GM21576 (cell line): Measurements from ENCODE around the gene BTBD9.

Source experiments
- ATAC-seq: cut with Tn5 transposase; IDR thresholded peaks from one replicate; pipeline ENCODE4 v1.9.1; 2021; ENCODE audit warnings: mild to moderate bottlenecking, moderate library complexity; ENCODE audit not compliant: unreplicated experiment

BTBD9 gene

DNA sequence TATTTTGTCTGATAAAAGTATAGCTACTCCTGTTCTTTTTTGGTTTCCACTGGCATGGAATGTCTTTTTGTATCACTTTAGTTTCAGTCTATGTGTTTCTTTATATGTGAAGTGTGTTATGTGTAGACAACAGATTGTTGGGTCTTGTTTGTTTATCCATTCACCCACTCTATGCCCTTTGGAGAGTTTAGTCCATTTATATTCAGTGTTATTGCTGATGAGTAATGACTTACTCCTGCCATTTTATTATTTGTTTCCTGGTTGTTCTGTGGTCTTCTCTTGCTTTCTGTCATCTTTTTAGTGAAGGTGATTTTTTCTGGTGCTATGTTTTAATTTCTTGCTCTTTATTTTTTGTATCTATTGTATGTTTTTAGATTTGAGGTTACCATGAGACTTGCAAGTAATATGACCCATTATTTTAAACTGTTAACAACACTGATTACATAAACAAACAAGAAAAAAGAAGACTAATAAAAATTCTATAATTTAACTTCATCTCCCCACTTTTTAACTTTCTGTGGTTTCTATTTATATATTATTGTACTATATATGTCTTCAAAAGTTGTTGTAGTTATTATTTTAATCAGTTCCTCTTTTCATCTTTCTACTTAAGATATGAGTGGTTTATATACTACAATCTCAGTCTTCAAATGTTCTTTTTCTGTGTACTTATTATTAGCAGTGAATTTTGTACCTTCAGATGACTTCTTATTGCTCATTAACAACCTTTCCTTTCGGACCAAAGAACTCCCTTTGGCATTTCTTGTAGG is 323.4 kb downstream of the BTBD9 start:
- ATAC-seq, result peak; percentile 51

DNA sequence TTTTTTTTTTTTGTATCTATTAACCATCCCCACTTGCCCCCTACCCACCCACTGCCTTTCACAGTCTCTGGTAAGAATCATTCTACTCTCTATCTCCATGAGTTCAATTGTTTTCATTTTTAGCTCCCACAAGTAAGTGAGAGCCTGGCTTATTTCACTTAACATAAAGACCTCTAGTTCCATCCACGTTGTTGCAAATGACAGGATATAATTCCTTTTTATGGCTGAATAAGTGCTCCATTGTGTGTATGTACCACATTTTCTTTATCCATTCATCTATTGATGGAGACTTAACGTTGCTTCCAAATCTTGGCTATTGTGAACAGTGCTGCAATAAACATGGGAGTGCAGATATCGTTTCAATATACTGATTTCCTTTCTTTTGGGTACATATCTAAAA is 328.5 kb downstream of the BTBD9 start:
- ATAC-seq, result no peak

DNA sequence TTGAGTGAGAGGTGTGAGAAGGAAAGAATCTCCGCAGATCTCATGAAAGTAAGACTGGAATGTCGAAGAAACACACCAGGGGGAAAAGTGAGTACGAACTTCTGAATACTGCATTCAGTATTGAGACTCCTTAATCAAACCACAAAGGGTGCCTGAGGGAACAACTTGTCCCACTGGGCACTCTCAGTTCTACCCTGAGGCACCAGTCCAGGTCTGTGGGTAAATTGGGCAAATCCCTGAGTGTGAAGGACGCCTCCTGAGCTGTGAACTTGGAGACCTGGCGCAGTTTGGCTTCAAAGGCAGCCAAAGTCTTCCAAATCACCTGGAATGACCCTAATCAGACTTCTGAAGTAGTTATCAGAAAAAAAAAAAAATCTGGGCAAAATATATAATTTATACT is 329.7 kb downstream of the BTBD9 start:
- ATAC-seq, result no peak

DNA sequence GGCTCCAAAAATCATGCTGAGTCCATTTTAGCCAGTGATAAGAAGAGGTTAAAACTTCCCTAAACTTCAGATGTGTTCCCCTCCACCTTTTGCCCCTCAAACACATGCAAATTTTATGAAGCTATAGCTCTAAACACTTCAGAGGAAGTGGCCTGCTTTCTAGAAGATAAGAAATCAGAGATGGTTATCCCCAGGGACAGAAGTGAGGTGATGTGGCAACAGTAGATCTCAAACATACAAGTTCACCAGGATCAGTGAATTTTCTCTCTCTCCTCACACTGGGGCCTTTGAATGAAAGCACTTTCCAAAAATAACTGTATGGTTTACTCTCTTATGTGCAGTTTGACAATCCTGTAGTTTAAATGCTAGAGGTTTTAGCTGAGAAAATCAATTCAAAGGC is 332.0 kb downstream of the BTBD9 start:
- ATAC-seq, result peak; percentile 58

DNA sequence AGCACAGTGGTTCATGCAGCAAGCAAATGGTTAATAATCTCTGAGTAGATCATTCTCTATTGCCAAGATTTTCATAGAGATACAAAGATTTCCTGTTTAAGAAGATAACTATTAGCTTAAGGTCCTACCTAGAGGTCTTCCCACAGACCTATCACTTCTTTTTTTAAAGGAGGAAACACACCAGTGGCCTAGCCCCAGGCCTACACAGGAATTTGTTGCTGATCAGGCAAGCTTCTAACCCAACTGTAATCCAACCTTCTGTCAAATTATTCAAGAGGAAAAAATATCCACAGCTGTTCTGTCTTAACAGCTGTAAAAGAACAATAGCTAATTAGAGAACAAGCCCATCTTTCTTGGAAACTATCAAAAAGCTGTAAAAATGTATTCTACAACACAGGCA is 332.8 kb downstream of the BTBD9 start:
- peak; percentile 49 for ATAC-seq

DNA sequence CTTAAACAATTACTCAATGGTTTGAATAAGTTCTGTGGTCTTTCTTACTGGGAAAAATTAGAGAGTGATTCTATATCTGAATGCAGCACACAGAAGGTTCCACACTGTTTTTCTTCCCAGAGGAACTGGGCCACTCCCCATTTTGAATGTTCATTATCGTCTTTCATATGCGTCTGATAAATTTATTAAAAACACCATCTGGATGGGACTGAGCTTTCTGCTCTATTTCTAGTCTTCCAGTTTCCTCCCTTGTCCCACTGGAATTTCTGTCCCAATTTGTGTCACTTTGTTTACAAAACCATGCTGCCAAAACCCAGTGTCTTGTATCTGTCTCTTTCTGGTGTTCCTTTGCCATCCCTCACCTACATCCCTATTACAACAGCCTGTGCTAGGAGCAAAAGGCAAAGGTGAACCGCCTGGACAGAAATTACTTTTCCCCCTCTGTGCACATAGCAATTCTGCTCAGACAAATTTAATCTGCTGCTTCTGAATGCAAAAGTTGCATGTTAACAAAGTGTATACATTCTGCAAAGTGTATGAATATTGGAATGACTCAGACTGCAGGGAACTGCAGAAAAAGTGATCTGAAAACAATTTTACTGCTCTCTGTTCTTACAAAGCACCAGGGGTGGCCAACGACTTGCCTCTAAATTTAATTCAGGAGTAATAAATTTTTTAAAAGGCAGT is 333.6 kb downstream of the BTBD9 start:
- ATAC-seq, result peak; percentile 61

DNA sequence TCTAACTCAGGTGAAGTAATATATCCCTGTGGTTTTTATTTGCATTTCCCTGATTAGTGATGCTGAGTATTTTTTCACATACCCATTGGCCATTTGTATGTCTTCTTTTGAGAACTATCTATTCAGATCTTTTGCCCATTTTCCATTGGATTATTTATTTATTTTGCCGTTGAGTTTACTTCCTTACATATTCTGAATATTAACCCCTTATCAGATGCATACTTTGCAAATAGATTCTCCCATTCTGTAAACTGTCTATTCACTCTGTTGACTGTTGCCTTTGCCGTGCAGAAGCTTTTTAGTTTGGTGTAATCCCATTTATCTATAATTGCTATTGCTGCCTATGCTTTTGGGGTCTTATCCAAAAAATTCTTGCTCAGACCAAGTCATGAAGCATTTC is 336.9 kb downstream of the BTBD9 start:
- no peak for ATAC-seq

DNA sequence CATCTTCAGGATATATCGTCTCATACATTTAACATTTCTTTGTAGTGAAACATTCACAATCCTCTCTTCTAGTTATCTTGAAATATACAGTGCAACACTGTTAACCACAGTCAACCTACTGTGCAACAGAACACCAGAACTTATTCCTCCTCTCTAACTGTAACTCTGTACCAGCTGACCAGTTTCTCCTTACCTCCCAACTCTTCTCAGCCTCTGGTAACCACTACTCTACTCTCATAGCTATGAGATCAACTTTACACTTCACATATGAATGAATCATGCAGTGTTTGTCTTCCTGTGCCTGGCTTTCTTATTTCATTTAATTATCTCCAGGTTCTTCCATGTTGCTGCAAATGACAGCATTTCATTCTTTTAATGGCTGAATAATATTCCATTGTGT is 337.6 kb downstream of the BTBD9 start:
- no peak for ATAC-seq

DNA sequence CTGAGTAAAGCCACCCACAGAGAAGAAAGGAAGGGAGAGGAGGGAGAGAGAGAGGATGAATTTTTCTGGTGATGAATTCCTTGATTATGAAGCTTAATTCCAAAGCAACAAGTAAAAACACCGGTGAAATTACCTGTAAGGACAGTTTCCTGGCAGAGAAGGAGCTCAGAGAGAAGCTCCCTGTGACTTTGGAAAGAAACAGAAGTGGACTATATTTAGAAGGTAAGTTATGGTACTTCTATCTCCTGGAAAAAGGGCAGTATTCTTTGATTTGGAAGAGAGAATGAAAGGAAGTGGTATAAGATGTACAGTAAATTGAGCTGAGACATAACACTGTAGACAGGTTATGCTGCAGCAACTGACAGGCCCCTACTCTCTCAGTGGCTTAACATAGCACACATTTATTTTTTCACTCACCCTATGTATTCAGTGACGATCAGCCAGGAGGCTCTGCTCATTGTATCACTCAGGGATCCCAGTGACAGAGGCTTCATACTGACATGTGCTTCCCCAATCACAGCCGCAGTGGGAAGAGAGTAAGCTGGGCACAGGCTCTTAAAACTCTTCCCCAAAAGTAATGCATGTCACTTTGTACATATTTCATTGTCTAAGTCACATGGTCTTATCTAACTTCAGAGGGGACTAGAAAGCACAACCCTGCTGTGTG is 349.5 kb downstream of the BTBD9 start:
- ATAC-seq, result no peak

DNA sequence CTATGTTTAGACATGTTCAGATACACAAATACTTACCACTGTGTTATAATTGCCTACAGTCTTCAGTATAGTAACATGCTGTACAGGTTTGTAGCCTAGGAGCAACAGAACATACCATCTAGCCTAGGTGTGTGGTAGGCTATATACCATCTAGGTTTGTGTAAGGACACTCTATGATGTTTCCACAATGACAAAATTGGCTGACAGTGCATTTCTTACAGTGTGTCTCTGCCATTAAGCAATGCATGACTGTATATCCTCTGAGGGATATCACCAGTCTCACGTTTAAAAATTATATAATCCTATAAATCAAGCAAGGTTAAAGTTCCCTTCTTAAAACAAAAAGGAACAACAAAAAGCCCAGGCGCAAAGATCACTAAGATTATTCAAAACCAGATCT is 352.2 kb downstream of the BTBD9 start:
- no peak for ATAC-seq

DNA sequence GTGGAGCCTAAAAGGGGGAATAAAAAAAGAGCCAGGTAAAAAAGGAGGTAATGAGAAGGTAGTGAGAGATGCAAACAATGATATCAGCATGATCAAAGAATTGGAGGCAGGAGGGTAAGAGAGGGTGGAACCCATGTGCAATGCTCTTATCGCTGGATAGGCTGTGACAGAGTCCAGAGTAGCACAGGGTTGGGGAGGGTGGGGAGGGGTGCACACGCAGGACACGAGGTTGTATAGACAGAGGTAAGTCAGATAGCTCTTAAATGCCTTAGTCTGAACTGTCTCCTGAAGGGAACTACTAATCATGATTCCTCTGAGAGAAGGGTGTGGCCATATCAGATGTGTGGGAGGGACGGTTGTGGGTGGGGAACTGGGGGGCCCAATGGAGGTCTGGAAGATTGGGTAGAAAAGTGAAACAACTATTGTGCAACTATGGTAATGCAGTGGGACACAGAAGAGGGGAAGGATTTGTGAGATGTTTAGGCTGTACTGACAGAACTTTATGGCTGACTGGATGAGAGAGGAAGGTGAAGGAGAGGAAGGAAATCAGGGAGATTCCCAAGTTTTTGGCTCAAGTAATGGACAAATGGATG is 354.8 kb downstream of the BTBD9 start:
- no peak for ATAC-seq

DNA sequence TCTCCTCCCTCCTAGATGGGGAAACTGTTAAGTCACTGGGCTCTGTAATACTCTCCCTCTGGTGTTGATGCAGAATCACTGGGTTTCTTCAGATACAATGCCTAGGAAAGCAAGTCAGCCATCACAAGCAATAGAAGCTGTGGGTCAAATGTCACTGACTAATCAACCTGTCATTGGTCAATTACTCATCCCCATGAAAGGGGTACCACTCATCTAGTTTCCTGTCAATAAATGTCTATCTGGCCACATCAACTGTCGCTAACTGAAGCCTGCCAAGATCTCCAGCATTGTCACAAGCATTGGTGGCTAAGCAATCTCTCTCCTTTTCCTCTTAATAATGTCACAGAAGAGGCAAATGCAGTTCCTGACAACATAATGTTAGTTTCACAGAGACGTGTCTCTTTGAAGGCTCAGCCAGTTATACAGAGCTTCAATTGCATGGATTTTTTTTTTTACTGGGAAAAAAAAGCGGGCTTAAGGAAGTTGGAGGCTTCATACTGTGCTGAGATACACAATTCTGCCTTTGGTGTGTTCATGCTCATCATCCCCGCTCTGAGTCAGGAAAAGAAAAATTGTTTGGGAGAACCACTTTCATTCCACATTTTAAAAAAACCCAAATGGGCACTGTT is 355.9 kb downstream of the BTBD9 start:
- no peak for ATAC-seq

DNA sequence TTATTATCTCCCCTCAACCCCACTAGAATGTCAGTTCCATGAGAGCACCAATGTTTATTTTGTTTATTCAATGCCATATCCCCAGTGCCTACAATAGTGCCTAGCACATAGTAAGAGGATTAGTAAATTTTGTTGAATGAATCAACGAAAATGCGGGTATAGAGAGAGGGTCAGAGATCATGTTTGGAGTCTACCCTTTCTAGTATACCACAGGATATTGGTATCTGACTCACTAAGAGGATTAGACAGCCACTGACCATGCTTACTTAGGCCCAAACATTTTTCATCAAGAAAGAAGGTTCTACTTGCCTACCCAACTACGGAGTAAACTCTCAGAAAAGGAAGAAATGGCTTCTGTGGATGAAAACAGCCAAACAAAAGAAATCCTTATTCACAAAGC is 356.8 kb downstream of the BTBD9 start:
- no peak for ATAC-seq

DNA sequence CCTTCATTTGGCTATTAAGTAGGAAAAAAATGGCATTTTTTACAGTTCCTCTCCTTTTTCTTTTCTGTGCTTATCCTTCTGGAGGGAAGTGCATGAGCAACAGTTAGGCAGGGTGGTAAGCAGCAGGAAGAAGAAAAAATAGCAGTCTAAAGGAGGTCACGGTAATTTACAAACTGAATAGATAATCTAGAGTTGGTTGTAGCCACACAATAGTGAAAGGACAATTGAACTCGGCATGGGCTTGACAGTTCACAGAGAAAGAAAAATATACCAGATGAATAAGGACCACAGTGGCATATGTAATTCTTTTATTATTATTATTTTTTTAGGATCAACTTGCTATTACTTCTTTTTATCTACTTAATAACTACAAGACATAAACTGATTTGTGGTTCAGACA is 358.6 kb downstream of the BTBD9 start:
- no peak for ATAC-seq

DNA sequence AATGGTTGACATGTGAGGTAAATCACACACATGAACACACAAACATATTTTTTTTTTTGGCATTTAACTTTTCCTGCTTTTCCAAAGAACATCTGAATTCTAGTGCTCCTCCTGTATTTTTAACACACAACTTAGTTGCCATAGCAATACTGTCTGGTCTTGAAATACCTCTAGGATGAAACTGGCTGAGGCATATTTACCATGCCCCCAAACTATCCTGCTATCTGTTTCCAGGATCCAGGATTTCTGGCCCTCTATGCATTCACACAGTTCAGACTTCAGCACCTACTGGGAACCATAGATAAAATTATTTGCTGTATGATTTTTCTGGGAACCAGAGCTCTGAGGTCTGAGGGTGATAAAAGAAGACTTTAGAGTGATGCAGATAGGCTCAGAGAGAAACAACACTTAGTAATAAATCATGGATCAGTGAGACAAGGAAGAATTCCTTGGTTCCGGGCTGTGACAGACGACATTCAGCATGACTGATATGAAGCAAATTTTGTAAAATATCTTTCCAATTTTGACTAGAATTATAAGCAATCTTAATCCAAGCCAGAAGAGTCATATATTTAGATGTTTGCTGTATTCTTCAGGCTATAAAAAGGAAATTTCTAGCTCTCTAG is 359.7 kb downstream of the BTBD9 start:
- ATAC-seq, result no peak

DNA sequence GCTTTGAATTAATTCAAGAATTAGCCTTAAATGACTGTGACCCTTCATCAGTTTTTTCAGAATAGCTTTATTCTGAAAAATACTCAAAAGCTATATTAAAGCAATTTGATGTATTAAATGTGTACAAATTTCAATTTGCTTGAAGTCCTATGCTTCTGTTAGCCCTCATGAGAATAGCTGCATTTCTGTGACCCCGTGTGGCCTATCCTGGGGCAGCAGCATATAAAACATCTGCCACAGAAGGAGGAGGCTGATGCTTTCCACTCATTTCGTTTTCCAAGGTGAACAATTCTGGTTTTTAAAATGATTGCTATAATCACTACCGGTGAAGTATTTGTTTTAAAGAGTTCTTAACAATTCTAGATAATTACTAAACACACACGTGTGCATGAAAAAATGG is 360.3 kb downstream of the BTBD9 start:
- ATAC-seq, result no peak

DNA sequence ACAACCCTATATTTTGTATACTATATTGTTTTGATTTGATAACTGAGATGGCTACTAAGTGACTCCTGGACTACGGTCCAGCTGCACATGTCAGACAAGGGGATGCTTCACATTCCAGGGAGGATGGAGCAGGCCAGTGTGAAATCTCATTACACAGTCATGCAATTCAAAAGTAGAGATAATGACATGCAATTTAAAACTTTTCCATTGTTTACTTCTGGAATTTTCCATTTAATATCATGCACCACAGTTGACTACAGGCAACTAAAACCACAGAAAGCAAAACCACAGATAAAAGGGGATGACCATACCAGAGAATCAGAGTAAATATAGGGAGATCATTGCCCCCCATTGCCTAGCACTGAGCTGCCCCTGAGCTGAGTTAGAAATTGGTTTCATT is 366.4 kb downstream of the BTBD9 start:
- ATAC-seq, result no peak

DNA sequence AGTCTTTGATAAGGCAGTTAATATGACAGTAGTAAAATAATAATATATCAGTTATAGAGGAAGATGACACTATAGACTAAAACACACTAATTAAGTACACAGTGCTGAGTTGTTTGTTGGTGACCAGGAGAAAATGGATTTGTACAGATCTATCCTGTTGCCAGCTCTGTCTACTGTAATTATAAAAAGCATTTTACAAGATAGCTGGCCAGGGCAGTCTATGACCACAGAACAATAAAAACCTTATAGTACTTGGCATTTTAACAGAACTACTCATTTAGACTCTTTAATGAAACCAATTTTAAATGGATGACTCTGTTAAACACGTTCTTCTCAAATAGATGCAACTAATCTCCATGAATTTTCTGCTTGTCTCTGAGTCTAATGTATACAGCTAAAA is 367.5 kb downstream of the BTBD9 start:
- no peak for ATAC-seq

DNA sequence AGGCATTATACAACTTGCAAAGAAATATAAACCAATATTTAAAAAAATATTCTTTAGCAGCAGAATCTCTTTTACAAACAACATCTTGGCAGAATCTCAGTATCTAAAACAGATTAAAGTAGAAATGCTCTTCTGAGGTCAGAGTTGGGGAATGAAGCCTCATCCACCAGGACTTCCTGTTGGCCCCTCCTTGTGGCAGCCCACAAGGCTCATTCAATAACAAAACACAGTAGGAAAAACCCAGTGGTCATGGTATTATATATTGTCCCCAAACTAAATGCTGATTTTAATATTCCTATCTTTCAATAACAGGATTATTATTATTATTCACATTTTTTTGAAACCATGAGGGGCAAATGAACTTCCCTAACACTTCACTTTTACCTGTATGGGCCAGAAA is 368.6 kb downstream of the BTBD9 start:
- ATAC-seq, result no peak

DNA sequence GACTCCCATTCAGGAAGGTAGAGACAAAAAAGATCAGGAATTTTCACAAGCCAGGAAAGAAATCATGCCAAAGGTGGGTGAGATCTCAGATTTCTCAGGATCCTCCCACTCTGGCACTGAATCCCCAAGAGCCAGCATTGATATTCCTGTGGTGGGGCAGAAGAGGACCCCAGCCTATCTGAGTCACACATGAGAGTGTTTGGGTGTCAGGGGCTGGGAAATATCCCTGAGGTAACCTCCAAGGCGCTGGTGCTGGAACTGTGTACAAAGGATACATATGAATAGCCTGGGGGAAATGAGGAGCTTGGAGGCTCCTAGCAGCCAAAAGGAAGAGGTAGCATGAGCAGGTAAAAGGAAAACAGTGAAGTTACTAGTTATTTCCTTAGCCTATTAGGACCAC is 369.4 kb downstream of the BTBD9 start:
- ATAC-seq, result no peak
